DND-41 (cell line): ENCODE results near the gene ETV5.

Experiments used
- CTCF ChIP-seq: IDR thresholded peaks from 2 replicates; pipeline ENCODE4 v1.5.1; 2012; ENCODE audit warnings: borderline replicate concordance, low read length, moderate library complexity, mild to moderate bottlenecking; ENCODE audit not compliant: poor library complexity, severe bottlenecking; ENCODE audit errors: extremely low read depth
- EZH2 ChIP-seq: IDR thresholded peaks from 3 replicates; pipeline ENCODE4 v1.6.1; 2012; ENCODE audit warnings: borderline replicate concordance, low read depth, mild to moderate bottlenecking, moderate library complexity, low read length, inconsistent platforms; ENCODE audit not compliant: severe bottlenecking

- no peak for TF ChIP-seq CTCF
- no peak for TF ChIP-seq EZH2
Observed at GRCh38 chr3:186088335-186088734, 20.6 kb downstream of the ETV5 start.
